GM19238 (cell line): ENCODE measurements around the gene RUSC1.

Experiments used
- DNase-seq: peaks from one replicate; pipeline ENCODE4 v3.0.0; 2011; ENCODE audit warnings: low spot score; ENCODE audit not compliant: insufficient read length

RUSC1 gene

GRCh38 chr1:155295183-155295941, 25.3 kb upstream of the RUSC1 start:
- no peak for DNase-seq

GRCh38 chr1:155295942-155296267, 24.8 kb upstream of the RUSC1 start:
- no peak for DNase-seq

- DNase-seq: no peak
These were observed 24.0 kb upstream of the RUSC1 start for GRCh38 chr1:155296661-155297060.

DNA sequence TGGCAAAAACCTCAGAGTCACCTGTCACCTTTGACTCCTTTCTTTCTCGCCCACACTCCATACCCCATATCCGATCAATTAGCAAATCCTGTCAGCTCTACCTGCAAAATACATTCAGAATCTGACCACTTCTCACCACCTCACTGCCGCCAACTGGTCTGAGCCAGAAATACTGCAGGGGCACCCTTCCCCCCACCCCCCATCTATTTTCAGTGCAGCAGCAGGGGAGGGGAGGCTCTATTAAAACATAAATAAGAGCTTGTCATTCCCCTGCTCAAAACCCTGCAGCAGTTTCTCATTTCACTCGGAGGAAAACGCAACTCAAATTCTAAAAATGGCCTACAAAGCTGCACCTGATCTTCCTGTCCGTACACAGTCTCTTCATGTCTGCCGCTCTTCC, 23.3 kb upstream of the RUSC1 start:
- DNase-seq: no peak

GRCh38 chr1:155300024-155300423, 20.7 kb upstream of the RUSC1 start:
- no peak for DNase-seq

GRCh38 chr1:155300553-155301329, 20.0 kb upstream of the RUSC1 start:
- DNase-seq: no peak

DNA sequence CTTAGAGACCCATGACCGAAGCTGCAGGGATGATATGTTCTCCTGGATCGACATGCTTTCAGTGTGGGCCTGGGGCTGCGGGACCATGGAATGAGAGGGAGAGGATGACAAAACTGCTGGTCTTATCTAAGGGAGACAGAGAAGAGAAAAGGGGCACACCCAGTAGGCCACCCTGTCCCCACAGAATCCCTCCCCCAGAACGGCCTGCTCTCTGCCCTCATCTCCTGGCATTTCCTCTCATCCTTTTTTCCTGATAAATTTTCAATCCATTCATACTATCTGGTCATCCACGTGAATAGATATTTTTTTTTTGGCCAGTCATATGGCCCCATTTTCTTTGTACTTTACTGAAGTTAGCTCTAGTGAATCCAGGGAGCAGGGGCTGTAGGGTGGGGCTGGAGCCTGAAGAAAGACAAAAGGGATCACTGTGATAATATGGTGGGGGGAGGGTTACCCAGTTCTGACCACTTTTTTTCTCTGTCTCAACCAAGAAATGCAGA, 19.3 kb upstream of the RUSC1 start, which contains the start of gene PKLR:
Gene PKLR (minus strand): TSS at position 97 of the 500 bp plus-strand sequence. CDS start 43 bp downstream, at position 54.
- no peak for DNase-seq

- peak; percentile 60 for DNase-seq
These were observed 16.1 kb upstream of the RUSC1 start for GRCh38 chr1:155304558-155305063.

- no peak for DNase-seq
These were observed 14.8 kb upstream of the RUSC1 start for GRCh38 chr1:155305881-155306391.

- no peak for DNase-seq
These were observed 13.4 kb upstream of the RUSC1 start for GRCh38 chr1:155307247-155307740.

GRCh38 chr1:155308493-155309422, 11.9 kb upstream of the RUSC1 start, which contains the start of gene FDPS:
FDPS (plus strand) TSS chr1:155308866; CDS start chr1:155309790, 924 bp downstream.
- peak; percentile 93 for DNase-seq

GRCh38 chr1:155309423-155310021, 11.2 kb upstream of the RUSC1 start:
- DNase-seq: no peak

DNA sequence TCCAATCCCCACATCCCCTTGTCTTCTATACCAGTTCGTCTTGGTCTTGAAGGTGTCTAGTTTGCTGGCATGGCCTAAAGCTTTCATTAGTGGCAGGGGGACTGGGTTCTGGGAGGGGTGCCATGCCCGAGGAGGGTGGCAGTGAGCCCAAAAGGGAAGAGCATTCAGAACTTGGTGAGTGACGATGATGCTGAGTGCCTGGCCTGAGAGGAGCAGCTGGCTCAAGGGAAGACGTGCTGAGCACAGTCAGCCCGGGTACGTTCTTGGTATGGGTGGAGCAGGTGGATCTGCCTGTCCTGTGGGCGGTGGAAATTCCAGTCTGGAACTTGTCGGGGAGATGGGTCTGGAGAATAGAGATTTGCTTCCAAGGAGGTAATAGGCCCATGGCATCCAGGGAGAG, 7.4 kb upstream of the RUSC1 start:
- DNase-seq: no peak

DNA sequence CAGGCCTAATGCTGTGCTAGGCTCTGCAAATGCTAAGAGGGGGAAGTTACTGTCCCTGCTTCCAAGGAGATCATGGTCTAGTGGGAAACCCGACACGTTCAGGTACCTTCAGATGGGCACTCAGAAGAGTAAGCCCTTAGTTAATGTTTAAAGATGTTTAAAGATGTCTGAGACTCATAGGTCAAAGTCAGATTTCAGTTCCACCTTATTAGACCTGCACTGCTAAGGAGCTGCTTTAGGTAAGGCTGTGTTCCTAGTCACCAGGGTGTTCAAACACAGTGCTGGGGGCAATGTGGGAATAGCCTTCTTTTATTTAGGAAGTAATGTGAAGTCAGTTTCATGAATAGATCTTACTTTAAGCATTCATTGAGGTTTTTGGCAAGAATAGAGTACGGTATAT, 3.8 kb upstream of the RUSC1 start:
- no peak for DNase-seq

GRCh38 chr1:155318082-155318481, 2.6 kb upstream of the RUSC1 start:
- no peak for DNase-seq

GRCh38 chr1:155319536-155319935, 1.2 kb upstream of the RUSC1 start:
- no peak for DNase-seq

DNA sequence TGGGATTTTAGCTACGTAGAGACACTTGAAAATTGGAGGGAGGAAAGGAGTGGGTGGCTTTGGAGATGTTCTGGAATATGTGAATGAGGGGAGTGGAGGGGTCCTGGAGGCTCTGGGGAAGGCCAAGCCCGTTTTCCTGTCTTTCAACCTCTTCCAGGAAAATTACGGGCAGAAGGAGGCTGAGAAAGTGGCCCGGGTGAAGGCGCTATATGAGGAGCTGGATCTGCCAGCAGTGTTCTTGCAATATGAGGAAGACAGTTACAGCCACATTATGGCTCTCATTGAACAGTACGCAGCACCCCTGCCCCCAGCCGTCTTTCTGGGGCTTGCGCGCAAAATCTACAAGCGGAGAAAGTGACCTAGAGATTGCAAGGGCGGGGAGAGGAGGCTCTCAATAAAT, 442 bp upstream of the RUSC1 start:
- no peak for DNase-seq

- DNase-seq: no peak
These were observed 1.2 kb downstream of the RUSC1 start for GRCh38 chr1:155321639-155322503.

- DNase-seq: no peak
These were observed 1.9 kb downstream of the RUSC1 start for GRCh38 chr1:155322571-155322952.
